NCI-H446 treated with DMSO at 0.1 percent for 48 hours (cell line): ENCODE data around the gene ANKRD23.

ENCODE experiments used
- DNase-seq: peaks from one replicate; lab custom pipeline; 2025; lab: John Stamatoyannopoulos, UW

ANKRD23 gene

GRCh38 chr2:96838345-96839292 lies 5.2 kb downstream of the ANKRD23 start:
- DNase-seq: no peak

- no peak for DNase-seq
Measured at GRCh38 chr2:96837575-96837974, 6.2 kb downstream of the ANKRD23 start.

GRCh38 chr2:96835830-96836229 lies 8.0 kb downstream of the ANKRD23 start:
- DNase-seq: no peak

- no peak for DNase-seq
Measured at GRCh38 chr2:96832754-96833507, 10.9 kb downstream of the ANKRD23 start.

- DNase-seq: no peak
Measured at GRCh38 chr2:96832408-96832753, 11.4 kb downstream of the ANKRD23 start.

- DNase-seq: no peak
Measured at GRCh38 chr2:96831679-96832078, 12.1 kb downstream of the ANKRD23 start.

GRCh38 chr2:96830044-96830562 lies 13.7 kb downstream of the ANKRD23 start:
- no peak for DNase-seq

- no peak for DNase-seq
Measured at GRCh38 chr2:96828874-96829273, 14.9 kb downstream of the ANKRD23 start.

- DNase-seq: no peak
Measured at GRCh38 chr2:96828436-96828835, 15.4 kb downstream of the ANKRD23 start.

- no peak for DNase-seq
Measured at GRCh38 chr2:96826546-96827278, 17.1 kb downstream of the ANKRD23 start.

- no peak for DNase-seq
Measured at GRCh38 chr2:96825057-96825456, 18.8 kb downstream of the ANKRD23 start.

GRCh38 chr2:96824079-96824870 lies 19.5 kb downstream of the ANKRD23 start:
- DNase-seq: no peak

GRCh38 chr2:96823198-96823597 lies 20.6 kb downstream of the ANKRD23 start:
- no peak for DNase-seq

GRCh38 chr2:96822786-96823185 lies 21.0 kb downstream of the ANKRD23 start:
- no peak for DNase-seq

GRCh38 chr2:96821113-96821675 lies 22.6 kb downstream of the ANKRD23 start:
- DNase-seq: no peak

- no peak for DNase-seq
Measured at GRCh38 chr2:96819876-96820511, 23.8 kb downstream of the ANKRD23 start.

GRCh38 chr2:96819128-96819875 lies 24.5 kb downstream of the ANKRD23 start:
- no peak for DNase-seq

- DNase-seq: no peak
Measured at GRCh38 chr2:96817882-96818281, 25.9 kb downstream of the ANKRD23 start.

GRCh38 chr2:96816836-96817702 lies 26.8 kb downstream of the ANKRD23 start:
- no peak for DNase-seq
